Testis (tissue), 2 donors: ENCODE results near the gene CDKAL1.

Source experiments
- POLR2A ChIP-seq: fragments of 450-650 bp; IDR thresholded peaks from one replicate; pipeline ENCODE4 v1.6.1; 2017; ENCODE audit warnings: antibody characterized with exemption, mild to moderate bottlenecking, moderate library complexity
- TF ChIP-seq, protein P1 (sequence below), 3 experiments: fragments of 450-650 bp in 2 of 3; fragments of 200-600 bp in 1 of 3; sonication (generic) in 1 of 3; IDR thresholded peaks; one replicate each; pipeline ENCODE4 v1.5.1; 2016 to 2019; ENCODE audit warnings: antibody characterized with exemption in 3 of 3, mild to moderate bottlenecking in 2 of 3, moderate library complexity in 1 of 3

DNA sequence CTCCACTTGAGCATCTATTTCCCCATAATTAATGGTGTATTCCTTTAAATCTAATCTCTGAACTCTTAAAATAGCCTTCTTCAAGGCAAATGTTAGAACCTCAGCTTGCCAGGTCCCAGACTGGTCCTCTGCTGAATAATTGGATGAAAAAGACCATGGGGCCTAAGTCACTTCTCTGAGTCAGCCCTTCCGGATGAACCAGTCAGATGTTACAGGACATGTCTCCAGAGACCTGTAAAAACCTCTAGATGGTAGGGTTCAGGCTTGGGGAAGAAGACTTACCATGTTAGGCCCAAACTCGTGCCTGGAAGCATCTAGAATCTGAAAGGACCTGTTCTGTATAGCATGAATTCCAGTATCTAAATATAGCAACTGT, 97.3 kb downstream of the CDKAL1 start:
- TF ChIP-seq, protein P1, sequence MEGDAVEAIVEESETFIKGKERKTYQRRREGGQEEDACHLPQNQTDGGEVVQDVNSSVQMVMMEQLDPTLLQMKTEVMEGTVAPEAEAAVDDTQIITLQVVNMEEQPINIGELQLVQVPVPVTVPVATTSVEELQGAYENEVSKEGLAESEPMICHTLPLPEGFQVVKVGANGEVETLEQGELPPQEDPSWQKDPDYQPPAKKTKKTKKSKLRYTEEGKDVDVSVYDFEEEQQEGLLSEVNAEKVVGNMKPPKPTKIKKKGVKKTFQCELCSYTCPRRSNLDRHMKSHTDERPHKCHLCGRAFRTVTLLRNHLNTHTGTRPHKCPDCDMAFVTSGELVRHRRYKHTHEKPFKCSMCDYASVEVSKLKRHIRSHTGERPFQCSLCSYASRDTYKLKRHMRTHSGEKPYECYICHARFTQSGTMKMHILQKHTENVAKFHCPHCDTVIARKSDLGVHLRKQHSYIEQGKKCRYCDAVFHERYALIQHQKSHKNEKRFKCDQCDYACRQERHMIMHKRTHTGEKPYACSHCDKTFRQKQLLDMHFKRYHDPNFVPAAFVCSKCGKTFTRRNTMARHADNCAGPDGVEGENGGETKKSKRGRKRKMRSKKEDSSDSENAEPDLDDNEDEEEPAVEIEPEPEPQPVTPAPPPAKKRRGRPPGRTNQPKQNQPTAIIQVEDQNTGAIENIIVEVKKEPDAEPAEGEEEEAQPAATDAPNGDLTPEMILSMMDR (IDR thresholded peaks at IDR 0.05), result no peak
- TF ChIP-seq POLR2A, result no peak
